HT1080 (cell line): ENCODE measurements around the gene TNN. TPM values are rescaled to one million over a fixed set of nuclear protein-coding genes. Genes with fewer than 3 reads are reported as not detected.
"Not testable (repeated sequence)": the region's sequence is repeated elsewhere in the genome, so short reads cannot be mapped to it uniquely, and the experiment has no call there.

ENCODE experiments used
- DNase-seq: peaks from one replicate; pipeline ENCODE4 v3.0.0-alpha.2; 2015; ENCODE audit warnings: low read depth
- total RNA-seq: library from RNA; depleted of rRNA; stranded (reverse); fragments of >200 nt; shearing (Covaris generic); gene quantifications from 2 replicates; pipeline ENCODE4 v1.2.3, GENCODE V29; 2014

The TNN gene
- total RNA-seq, 1 experiment from 2014 or later = 0.06 TPM

- DNase-seq = peak; percentile 29
Measured at GRCh38 chr1:175102166-175102565, 34.5 kb downstream of the TNN start.

- DNase-seq = not testable (repeated sequence)
Measured at GRCh38 chr1:175106536-175106935, 38.9 kb downstream of the TNN start.

- DNase-seq = not testable (repeated sequence)
Measured at GRCh38 chr1:175108331-175108820, 40.7 kb downstream of the TNN start.

GRCh38 chr1:175114996-175115395, 47.4 kb downstream of the TNN start:
- no peak for DNase-seq

- no peak for DNase-seq
Measured at GRCh38 chr1:175116210-175116798, 48.7 kb downstream of the TNN start.

- no peak for DNase-seq
Measured at GRCh38 chr1:175116903-175117302, 49.3 kb downstream of the TNN start.

- DNase-seq = no peak
Measured at GRCh38 chr1:175118375-175119367, 51.0 kb downstream of the TNN start.

GRCh38 chr1:175120511-175120910, 52.9 kb downstream of the TNN start:
- no peak for DNase-seq

GRCh38 chr1:175124861-175125260, 57.2 kb downstream of the TNN start:
- DNase-seq = no peak

- DNase-seq = peak; percentile 8
Measured at GRCh38 chr1:175126347-175126746, 58.7 kb downstream of the TNN start.

- no peak for DNase-seq
Measured at GRCh38 chr1:175127565-175127964, 59.9 kb downstream of the TNN start.

GRCh38 chr1:175128523-175128922, 60.9 kb downstream of the TNN start:
- no peak for DNase-seq

GRCh38 chr1:175129182-175129581, 61.5 kb downstream of the TNN start:
- no peak for DNase-seq

GRCh38 chr1:175129644-175129996, 62.0 kb downstream of the TNN start:
- no peak for DNase-seq

GRCh38 chr1:175129997-175130648, 62.5 kb downstream of the TNN start:
- DNase-seq = peak; percentile 11

- DNase-seq = no peak
Measured at GRCh38 chr1:175130649-175131045, 63.0 kb downstream of the TNN start.

- no peak for DNase-seq
Measured at GRCh38 chr1:175131095-175131494, 63.5 kb downstream of the TNN start.

GRCh38 chr1:175132436-175132835, 64.8 kb downstream of the TNN start:
- peak; percentile 70 for DNase-seq

GRCh38 chr1:175133673-175134435, 66.2 kb downstream of the TNN start:
- DNase-seq = no peak

- DNase-seq = no peak
Measured at GRCh38 chr1:175134500-175134899, 66.9 kb downstream of the TNN start.

GRCh38 chr1:175136246-175136645, 68.6 kb downstream of the TNN start:
- DNase-seq = no peak
